Measurements from ENCODE around the gene NR6A1. TPM values are rescaled to one million over a fixed set of nuclear protein-coding genes. Genes with fewer than 3 reads are reported as not detected.
A peak's percentile ranks its signal among the peaks of the same experiment; 100 is the strongest.

Gene NR6A1
- total and polyA plus RNA-seq, 2 experiments from 2014 or later, result 0.16 TPM; not detected in 1

GRCh38 chr9:124708633-124709291 lies 62.3 kb downstream of the NR6A1 start:
- H3K4me1 ChIP-seq (ENCODE audit: insufficient read depth), result peaks cover 25% of the 10 kb centered on the region
- 89 to 92% methylated on average over 1 of the region's 1 CpG for WGBS, 2 experiments (ENCODE audit: low coverage in 1 of 2, low lambda C conversion rate in 2 of 2, missing lambda C conversion rate in 2 of 2)
- peaks cover 19% of the 10 kb centered on the region for H3F3A ChIP-seq (ENCODE audit: insufficient read depth)
- no peaks in the 10 kb centered on the region for H3K9me2 ChIP-seq (ENCODE audit: insufficient read depth)
- no peaks in the 10 kb centered on the region for H3K27me3 ChIP-seq (replicated peaks; ENCODE audit: insufficient read depth)
- DNase-seq, result peak; percentile 64
- no peaks in the 10 kb centered on the region for H3K36me3 ChIP-seq (ENCODE audit: low read depth)
- H3K4me3 ChIP-seq, result no peak overlapping the region
- H4K20me1 ChIP-seq (ENCODE audit: insufficient read depth), result no peaks in the 10 kb centered on the region
- no peak for TF ChIP-seq EZH2 (IDR thresholded peaks at IDR 0.05; ENCODE audit: insufficient read depth, poor library complexity, severe bottlenecking)
- TF ChIP-seq EZH2phosphoT487 (IDR thresholded peaks at IDR 0.05; ENCODE audit: insufficient read depth, low read depth), result no peak
- no peaks in the 10 kb centered on the region for H3K79me2 ChIP-seq (ENCODE audit: insufficient read depth)
- no peaks in the 10 kb centered on the region for H3K9me3 ChIP-seq (ENCODE audit: low read depth)
- no peak overlapping the region for H3K9ac ChIP-seq
- in situ Hi-C loops (cut with MboI), result loop anchor here (10.0 to 25.0 kb wide), 2 partner anchors 164 to 296 kb away; partner anchors contain the start of gene PSMB7
- H3K4me2 ChIP-seq (ENCODE audit: unreplicated experiment), result peak overlapping the region; percentile 31
- H3K27ac ChIP-seq, result peak overlapping the region; percentile 23; the same call in 1 of the 2 replicates
- no peak overlapping the region for H2AFZ ChIP-seq

DNA sequence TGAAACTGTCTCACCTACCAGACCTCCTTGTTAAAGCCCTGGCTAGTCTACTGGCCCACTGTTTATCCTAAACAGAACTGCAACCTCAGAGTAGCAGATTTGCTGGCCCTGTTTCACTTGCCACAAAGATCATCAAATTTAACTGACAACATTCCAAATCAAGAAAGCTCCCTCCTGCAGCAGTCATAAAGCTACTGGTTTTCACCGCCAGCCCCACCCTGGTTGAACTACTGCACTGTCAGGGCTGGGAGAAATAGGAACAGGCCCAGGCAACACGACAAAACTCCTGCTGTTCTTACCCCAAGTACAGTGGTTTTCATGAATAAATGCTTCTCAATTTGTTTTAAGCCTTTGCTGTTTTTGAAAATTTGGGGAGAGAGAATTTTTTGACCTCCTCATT lies 63.0 kb downstream of the NR6A1 start:
- H3K4me2 ChIP-seq (ENCODE audit: unreplicated experiment), result peak overlapping the region; percentile 31

DNA sequence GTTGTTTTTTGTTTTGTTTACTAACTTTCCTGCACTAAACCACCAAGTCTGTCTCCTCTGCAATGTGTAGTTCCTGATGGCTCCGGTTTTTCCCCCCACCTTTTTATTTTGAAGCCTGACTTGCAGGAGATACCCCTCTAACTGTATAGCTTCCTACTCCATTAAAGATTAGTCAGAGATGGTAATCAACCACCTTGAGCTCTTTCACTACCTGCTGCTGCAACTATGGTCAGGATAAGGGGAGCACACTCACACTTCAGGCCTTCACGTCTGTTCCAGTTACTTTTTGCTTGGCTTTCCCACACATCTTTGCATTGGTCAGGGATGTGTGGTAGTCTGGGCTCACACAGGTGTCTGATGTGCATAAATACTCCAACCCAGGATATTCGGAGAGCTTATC lies 63.4 kb downstream of the NR6A1 start:
- no peak overlapping the region for H3K27ac ChIP-seq
- TF ChIP-seq EZH2phosphoT487 (IDR thresholded peaks at IDR 0.05; ENCODE audit: insufficient read depth, low read depth) (no peak), EZH2 (IDR thresholded peaks at IDR 0.05; ENCODE audit: insufficient read depth, poor library complexity, severe bottlenecking) (no peak)
- no peaks in the 10 kb centered on the region for H3K27me3 ChIP-seq (replicated peaks; ENCODE audit: insufficient read depth)
- H3F3A ChIP-seq (ENCODE audit: insufficient read depth), result peaks cover 19% of the 10 kb centered on the region
- no peaks in the 10 kb centered on the region for H3K9me3 ChIP-seq (ENCODE audit: low read depth)
- H3K4me3 ChIP-seq, result no peak overlapping the region
- H2AFZ ChIP-seq, result no peak overlapping the region
- no peak for DNase-seq
- no peaks in the 10 kb centered on the region for H4K20me1 ChIP-seq (ENCODE audit: insufficient read depth)
- WGBS, 2 experiments (ENCODE audit: low coverage in 1 of 2, low lambda C conversion rate in 2 of 2, missing lambda C conversion rate in 2 of 2), result 79 to 84% methylated on average over 3 of the region's 3 CpGs
- H3K9ac ChIP-seq, result no peak overlapping the region
- no peaks in the 10 kb centered on the region for H3K36me3 ChIP-seq (ENCODE audit: low read depth)
- no peak overlapping the region for H3K4me2 ChIP-seq (ENCODE audit: unreplicated experiment)
- peaks cover 25% of the 10 kb centered on the region for H3K4me1 ChIP-seq (ENCODE audit: insufficient read depth)
- H3K79me2 ChIP-seq (ENCODE audit: insufficient read depth), result no peaks in the 10 kb centered on the region
- in situ Hi-C loops (cut with MboI), result loop anchor here (10.0 to 25.0 kb wide), 2 partner anchors 163 to 295 kb away; partner anchors contain the start of gene PSMB7
- no peaks in the 10 kb centered on the region for H3K9me2 ChIP-seq (ENCODE audit: insufficient read depth)

More for the DNA sequence above, 63.0 kb downstream of the NR6A1 start:
- Histone ChIP-seq H3K36me3 (ENCODE audit: low read depth) (no peaks in the 10 kb centered on the region), H3F3A (ENCODE audit: insufficient read depth) (peaks cover 19% of the 10 kb centered on the region), H3K4me1 (ENCODE audit: insufficient read depth) (peaks cover 25% of the 10 kb centered on the region), H3K27ac (peak overlapping the region; percentile 23; the same call in 1 of the 2 replicates), H3K27me3 (replicated peaks; ENCODE audit: insufficient read depth) (no peaks in the 10 kb centered on the region), H3K9me2 (ENCODE audit: insufficient read depth) (no peaks in the 10 kb centered on the region), H3K4me3 (no peak overlapping the region), H3K9me3 (ENCODE audit: low read depth) (no peaks in the 10 kb centered on the region), H3K79me2 (ENCODE audit: insufficient read depth) (no peaks in the 10 kb centered on the region), H2AFZ (no peak overlapping the region), H3K9ac (no peak overlapping the region), H4K20me1 (ENCODE audit: insufficient read depth) (no peaks in the 10 kb centered on the region)
- TF ChIP-seq EZH2phosphoT487 (IDR thresholded peaks at IDR 0.05; ENCODE audit: insufficient read depth, low read depth), result no peak
- no peak for TF ChIP-seq EZH2 (IDR thresholded peaks at IDR 0.05; ENCODE audit: insufficient read depth, poor library complexity, severe bottlenecking)
- DNase-seq, result no peak
- 71 to 79% methylated on average over 2 of the region's 2 CpGs for WGBS, 2 experiments (ENCODE audit: low coverage in 1 of 2, low lambda C conversion rate in 2 of 2, missing lambda C conversion rate in 2 of 2)
- in situ Hi-C loops (cut with MboI), result loop anchor here (10.0 to 25.0 kb wide), 2 partner anchors 163 to 296 kb away; partner anchors contain the start of gene PSMB7

- no peaks in the 10 kb centered on the region for H3K9me2 ChIP-seq (ENCODE audit: insufficient read depth)
- peaks cover 24% of the 10 kb centered on the region for H3K4me1 ChIP-seq (ENCODE audit: insufficient read depth)
- no peak overlapping the region for H3K4me3 ChIP-seq
- H3K79me2 ChIP-seq (ENCODE audit: insufficient read depth), result no peaks in the 10 kb centered on the region
- H3K4me2 ChIP-seq (ENCODE audit: unreplicated experiment), result no peak overlapping the region
- no peaks in the 10 kb centered on the region for H4K20me1 ChIP-seq (ENCODE audit: insufficient read depth)
- no peaks in the 10 kb centered on the region for H3K9me3 ChIP-seq (ENCODE audit: low read depth)
- no peak overlapping the region for H2AFZ ChIP-seq
- DNase-seq, result no peak
- H3K9ac ChIP-seq, result no peak overlapping the region
- WGBS, 2 experiments (ENCODE audit: low coverage in 1 of 2, low lambda C conversion rate in 2 of 2, missing lambda C conversion rate in 2 of 2), result 85 to 87% methylated on average over 7 of the region's 7 CpGs
- H3F3A ChIP-seq (ENCODE audit: insufficient read depth), result peaks cover 19% of the 10 kb centered on the region
- no peaks in the 10 kb centered on the region for H3K36me3 ChIP-seq (ENCODE audit: low read depth)
- in situ Hi-C loops (cut with MboI), result loop anchor here (10.0 to 25.0 kb wide), 2 partner anchors 162 to 294 kb away; partner anchors contain the start of gene PSMB7
- TF ChIP-seq EZH2 (IDR thresholded peaks at IDR 0.05; ENCODE audit: insufficient read depth, poor library complexity, severe bottlenecking), result no peak
- TF ChIP-seq EZH2phosphoT487 (IDR thresholded peaks at IDR 0.05; ENCODE audit: insufficient read depth, low read depth), result no peak
- no peak overlapping the region for H3K27ac ChIP-seq
- H3K27me3 ChIP-seq (replicated peaks; ENCODE audit: insufficient read depth), result no peaks in the 10 kb centered on the region
These were observed 64.4 kb downstream of the NR6A1 start for GRCh38 chr9:124706685-124707084.
